ENCODE results near the gene BLOC1S6.

GRCh38 chr15:45544266-45545023 is 42.7 kb upstream of the BLOC1S6 start:
- TF ChIP-seq CTCF (IDR thresholded peaks at IDR 0.05) (no peak), POLR2A (IDR thresholded peaks at IDR 0.05) (no peak), EP300 (IDR thresholded peaks at IDR 0.05) (no peak), POLR2AphosphoS5 (IDR thresholded peaks at IDR 0.05) (no peak)

Data from suprapubic skin (tissue), 4 donors.